ENCODE measurements around the gene LRRC25. TPM values are rescaled to one million over a fixed set of nuclear protein-coding genes. Genes with fewer than 3 reads are reported as not detected.
"Not testable (repeated sequence)": the region's sequence is repeated elsewhere in the genome, so short reads cannot be mapped to it uniquely, and the experiment has no call there.

The LRRC25 gene
- total RNA-seq, 1 experiment from 2014 or later: not detected

- not testable (repeated sequence) for DNase-seq (ENCODE audit: low read depth)
Observed at GRCh38 chr19:18405754-18406153, 8.3 kb upstream of the LRRC25 start.

GRCh38 chr19:18402455-18403248 lies 5.2 kb upstream of the LRRC25 start:
- DNase-seq (ENCODE audit: low read depth): not testable (repeated sequence)

DNA sequence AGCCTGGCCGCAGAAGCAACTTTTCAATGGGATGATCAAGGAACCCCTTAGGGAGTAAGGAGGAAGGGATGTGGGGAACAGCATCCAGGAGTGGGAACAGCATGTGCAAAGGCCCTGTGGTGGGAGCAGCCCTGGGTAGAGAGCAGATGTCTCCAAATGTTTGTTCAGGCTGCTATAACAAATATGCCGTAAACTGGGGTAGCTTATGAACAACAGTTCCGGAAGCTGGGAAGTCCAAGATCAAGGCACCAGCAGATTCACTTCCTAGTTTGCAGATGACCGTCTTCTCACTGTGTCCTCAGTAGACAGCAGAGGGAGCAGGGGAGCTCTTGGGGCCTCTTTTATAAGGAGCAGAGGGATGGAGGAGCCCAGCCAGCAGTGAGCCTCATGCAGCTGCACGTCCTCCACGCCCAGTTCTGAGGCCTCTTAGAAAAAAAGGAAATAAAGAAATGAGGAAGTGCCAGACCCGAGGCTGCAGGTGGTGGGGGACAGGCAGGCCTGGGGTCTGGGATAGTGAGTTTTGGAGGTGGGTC lies 4.2 kb upstream of the LRRC25 start:
- DNase-seq (ENCODE audit: low read depth): no peak

- DNase-seq (ENCODE audit: low read depth): peak; percentile 31
Observed at GRCh38 chr19:18399008-18399407, 1.6 kb upstream of the LRRC25 start.

GRCh38 chr19:18396471-18397241 lies 766 bp downstream of the LRRC25 start:
- no peak for DNase-seq (ENCODE audit: low read depth)

DNA sequence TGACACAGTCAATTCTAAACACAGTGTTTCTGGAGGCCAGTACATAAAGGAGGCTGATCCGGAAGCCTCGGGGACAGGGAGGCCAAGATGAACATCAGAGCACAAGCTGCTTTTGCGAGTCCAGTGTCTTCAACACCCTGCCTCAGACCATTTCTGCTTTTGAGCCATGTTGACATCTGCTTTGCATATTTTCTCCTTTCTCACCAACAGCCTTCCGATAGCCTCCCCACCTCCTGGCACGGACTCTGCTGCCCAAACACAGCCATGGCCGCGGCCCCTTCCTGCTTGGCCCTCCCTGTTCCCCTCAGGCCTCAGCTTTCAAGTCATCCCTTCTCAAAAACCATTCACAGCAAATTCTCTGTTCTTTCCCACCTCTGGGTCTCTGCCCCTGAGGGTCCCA lies 3.6 kb downstream of the LRRC25 start:
- no peak for DNase-seq (ENCODE audit: low read depth)

DNA sequence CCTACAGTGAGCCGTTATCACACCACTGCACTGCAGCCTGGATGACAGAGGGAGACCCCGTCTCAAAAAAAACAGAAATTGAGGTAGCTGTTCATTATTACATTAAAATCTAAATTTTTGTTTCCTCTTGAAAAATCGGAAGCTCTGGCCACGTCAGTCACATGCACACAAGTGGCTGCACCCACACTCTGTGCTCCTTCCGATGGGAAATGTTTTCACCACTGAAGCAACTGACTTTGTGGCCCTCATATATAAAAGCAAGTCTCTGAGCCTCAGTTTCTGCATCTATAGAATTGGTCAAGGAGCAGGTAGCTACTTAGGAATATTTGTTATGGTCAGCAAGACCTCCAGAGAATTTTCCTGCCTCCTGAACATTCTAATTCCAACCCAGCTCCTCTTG lies 4.5 kb downstream of the LRRC25 start:
- DNase-seq (ENCODE audit: low read depth): no peak

GRCh38 chr19:18392417-18392816 lies 5.0 kb downstream of the LRRC25 start:
- DNase-seq (ENCODE audit: low read depth): peak; percentile 82

- DNase-seq (ENCODE audit: low read depth): no peak
Observed at GRCh38 chr19:18391509-18392075, 5.8 kb downstream of the LRRC25 start.

DNA sequence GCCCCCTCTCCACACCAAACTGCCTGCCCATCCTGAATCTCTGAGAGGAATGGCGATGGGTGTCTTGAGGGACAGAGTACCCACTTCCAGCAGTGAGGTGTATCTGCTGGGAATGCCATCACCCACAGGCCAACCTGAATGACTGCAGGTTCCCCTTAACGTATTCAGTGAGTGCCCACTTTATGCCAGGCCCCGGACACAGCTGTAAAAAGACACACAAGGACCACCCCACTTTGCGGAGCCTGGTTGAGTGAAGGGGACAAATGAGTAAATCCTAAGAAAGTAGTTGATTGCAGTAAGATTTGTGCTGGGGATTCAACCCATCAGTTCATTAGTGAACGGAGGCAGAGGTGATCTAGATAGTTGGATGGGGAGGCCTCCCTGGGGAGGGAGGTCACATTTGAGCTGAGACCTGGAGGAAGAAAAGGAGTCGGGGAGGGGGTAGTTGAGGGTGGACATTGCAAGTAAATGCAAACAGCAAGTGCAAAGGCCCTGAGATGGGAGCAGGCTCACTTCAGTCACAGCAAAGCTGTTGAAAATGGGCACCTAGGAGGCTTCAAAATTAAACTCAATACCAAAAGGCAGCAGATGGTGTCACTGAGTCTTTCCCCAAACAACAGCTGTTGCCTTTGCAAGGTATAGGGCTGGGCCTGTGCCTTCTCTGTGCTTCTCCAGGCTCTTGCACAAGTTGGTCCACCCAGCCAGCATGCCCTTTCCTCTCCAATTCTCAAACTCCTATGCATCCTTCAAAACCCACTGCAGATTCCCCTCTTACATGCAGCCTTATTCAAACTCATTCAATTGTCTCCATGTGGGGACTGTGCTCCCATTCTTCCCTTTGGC lies 7.1 kb downstream of the LRRC25 start:
- no peak for DNase-seq (ENCODE audit: low read depth)

- no peak for DNase-seq (ENCODE audit: low read depth)
Observed at GRCh38 chr19:18389726-18390064, 7.7 kb downstream of the LRRC25 start.

- DNase-seq (ENCODE audit: low read depth): no peak
Observed at GRCh38 chr19:18388960-18389725, 8.3 kb downstream of the LRRC25 start.

DNA sequence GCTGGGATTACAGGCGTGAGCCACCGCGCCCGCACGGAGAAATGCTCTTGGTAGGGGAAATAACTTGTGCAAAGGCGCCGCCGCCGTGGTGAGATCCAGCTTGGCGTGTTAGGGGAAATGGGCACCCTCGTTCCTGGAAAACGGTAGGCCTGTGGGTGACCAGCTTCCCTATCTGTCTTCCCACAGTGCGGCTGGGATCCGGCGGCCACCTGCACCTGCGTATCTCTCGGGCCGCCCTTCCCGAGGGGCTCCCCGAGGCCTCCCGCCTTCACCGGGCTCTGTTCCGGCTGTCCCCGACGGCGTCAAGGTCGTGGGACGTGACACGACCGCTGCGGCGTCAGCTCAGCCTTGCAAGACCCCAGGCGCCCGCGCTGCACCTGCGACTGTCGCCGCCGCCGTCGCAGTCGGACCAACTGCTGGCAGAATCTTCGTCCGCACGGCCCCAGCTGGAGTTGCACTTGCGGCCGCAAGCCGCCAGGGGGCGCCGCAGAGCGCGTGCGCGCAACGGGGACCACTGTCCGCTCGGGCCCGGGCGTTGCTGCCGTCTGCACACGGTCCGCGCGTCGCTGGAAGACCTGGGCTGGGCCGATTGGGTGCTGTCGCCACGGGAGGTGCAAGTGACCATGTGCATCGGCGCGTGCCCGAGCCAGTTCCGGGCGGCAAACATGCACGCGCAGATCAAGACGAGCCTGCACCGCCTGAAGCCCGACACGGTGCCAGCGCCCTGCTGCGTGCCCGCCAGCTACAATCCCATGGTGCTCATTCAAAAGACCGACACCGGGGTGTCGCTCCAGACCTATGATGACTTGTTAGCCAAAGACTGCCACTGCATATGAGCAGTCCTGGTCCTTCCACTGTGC lies 9.1 kb downstream of the LRRC25 start:
- DNase-seq (ENCODE audit: low read depth): peak; percentile 78

GRCh38 chr19:18386543-18387271 lies 10.7 kb downstream of the LRRC25 start:
- DNase-seq (ENCODE audit: low read depth): no peak

DNA sequence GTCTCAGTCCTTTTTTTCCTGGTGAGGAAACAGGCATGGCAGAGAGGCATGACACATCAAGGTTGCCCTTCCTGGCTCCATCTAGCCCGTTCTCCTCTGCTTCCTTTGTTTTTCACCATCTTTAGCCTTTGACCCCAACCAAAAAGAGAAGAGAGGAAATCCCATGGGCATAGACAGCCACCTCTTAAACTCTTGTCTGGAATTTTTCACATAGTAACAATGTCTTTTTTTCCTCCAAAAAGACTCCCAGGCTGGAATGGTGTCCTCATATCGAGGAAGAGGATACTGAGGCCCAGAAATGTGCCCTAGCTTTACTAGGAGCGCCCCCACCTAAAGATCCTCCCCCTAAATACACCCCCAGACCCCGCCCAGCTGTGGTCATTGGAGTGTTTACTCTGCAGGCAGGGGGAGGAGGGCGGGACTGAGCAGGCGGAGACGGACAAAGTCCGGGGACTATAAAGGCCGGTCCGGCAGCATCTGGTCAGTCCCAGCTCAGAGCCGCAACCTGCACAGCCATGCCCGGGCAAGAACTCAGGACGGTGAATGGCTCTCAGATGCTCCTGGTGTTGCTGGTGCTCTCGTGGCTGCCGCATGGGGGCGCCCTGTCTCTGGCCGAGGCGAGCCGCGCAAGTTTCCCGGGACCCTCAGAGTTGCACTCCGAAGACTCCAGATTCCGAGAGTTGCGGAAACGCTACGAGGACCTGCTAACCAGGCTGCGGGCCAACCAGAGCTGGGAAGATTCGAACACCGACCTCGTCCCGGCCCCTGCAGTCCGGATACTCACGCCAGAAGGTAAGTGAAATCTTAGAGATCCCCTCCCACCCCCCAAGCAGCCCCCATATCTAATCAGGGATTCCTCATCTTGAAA lies 11.5 kb downstream of the LRRC25 start, which contains the start of gene GDF15:
Gene GDF15 (plus strand): TSS at position 484 of the 868 bp plus-strand sequence. CDS start 32 bp downstream, at position 516.
- DNase-seq (ENCODE audit: low read depth): peak; percentile 46

- peak; percentile 52 for DNase-seq (ENCODE audit: low read depth)
Observed at GRCh38 chr19:18385359-18385674, 12.1 kb downstream of the LRRC25 start.

- DNase-seq (ENCODE audit: low read depth): no peak
Observed at GRCh38 chr19:18384775-18385174, 12.6 kb downstream of the LRRC25 start.

- DNase-seq (ENCODE audit: low read depth): not testable (repeated sequence)
Observed at GRCh38 chr19:18383622-18384021, 13.8 kb downstream of the LRRC25 start.

All from Daoy (cell line).